ENCODE data around the gene OR14C36.

Gene OR14C36

DNA sequence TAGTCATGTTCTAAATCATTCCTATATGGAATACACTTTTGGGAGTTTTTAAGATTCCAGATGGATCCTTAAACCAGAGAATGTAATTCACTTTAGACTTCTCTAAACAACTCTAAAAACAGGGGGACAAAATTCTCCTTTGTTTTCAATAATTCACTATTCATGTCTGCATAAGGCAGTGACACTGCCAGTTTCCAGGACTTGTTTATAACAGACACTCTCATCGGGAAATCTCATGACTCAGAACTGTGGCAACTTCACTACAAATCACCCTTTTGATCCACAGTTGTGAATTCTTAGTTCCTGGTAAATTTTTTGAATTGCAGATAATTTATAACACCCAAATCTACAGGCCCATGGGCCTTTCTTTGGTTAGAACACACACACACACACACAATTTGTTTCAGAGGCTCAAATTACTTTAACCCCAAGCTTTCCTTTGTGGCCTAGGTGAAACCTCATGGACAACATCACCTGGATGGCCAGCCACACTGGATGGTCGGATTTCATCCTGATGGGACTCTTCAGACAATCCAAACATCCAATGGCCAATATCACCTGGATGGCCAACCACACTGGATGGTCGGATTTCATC, 12.6 kb downstream of the OR14C36 start, which contains the start of gene OR2T4:
OR2T4 (plus strand) TSS at position 545 of the 595 bp plus-strand sequence; CDS start at position 545, 0 bp downstream.
- Histone ChIP-seq H3K36me3 (ENCODE audit: insufficient read depth) (no peaks in the 10 kb centered on the region), H3K4me1 (ENCODE audit: low read depth, poor library complexity, severe bottlenecking) (no peaks in the 10 kb centered on the region), H3K79me2 (ENCODE audit: insufficient read depth, low read depth) (no peaks in the 10 kb centered on the region), H2AFZ (ENCODE audit: low read depth) (no peak within 1 kb of the TSS), H3K9ac (no peak within 1 kb of the TSS), H3K27me3 (ENCODE audit: insufficient read depth, low read depth) (no peaks in the 10 kb centered on the region), H3K27ac (no peak within 1 kb of the TSS), H4K20me1 (ENCODE audit: insufficient read depth) (no peaks in the 10 kb centered on the region), H3K4me3 (IDR thresholded peaks at IDR 0.05; ENCODE audit: insufficient read depth, low read depth, low read length) (no peak within 1 kb of the TSS), H3K4me2 (no peak within 1 kb of the TSS)
- no peak for TF ChIP-seq CTCF (conservative IDR thresholded peaks at IDR 0.05; ENCODE audit: low read depth, low read length)

DNA sequence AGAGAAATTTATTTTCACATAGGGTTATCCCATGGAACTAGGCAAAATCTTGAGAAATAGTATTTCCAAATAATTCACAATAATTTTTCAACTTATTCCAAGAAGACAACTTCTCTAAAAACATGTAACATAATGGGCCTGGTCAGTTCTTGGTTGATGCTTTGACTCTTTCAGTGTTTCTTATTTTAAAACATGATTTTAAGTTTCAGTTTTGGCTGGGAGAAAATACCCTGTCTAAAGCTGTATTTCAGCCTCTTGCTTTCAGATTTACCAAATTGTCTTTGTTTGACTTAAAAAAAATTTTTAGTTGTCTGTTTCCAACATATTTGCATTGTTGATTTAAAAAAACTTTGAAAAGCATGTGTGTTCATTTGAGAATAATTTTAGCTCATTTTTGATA, 18.0 kb downstream of the OR14C36 start:
- no peaks in the 10 kb centered on the region for H3K4me1 ChIP-seq (ENCODE audit: low read depth, poor library complexity, severe bottlenecking)
- H3K27me3 ChIP-seq (ENCODE audit: insufficient read depth, low read depth): no peaks in the 10 kb centered on the region
- H3K79me2 ChIP-seq (ENCODE audit: insufficient read depth, low read depth): no peaks in the 10 kb centered on the region
- TF ChIP-seq CTCF (conservative IDR thresholded peaks at IDR 0.05; ENCODE audit: low read depth, low read length): no peak
- H3K9ac ChIP-seq: no peak overlapping the region
- H4K20me1 ChIP-seq (ENCODE audit: insufficient read depth): no peaks in the 10 kb centered on the region
- no peak overlapping the region for H3K27ac ChIP-seq
- H3K4me2 ChIP-seq: no peak overlapping the region
- H2AFZ ChIP-seq (ENCODE audit: low read depth): no peak overlapping the region
- H3K36me3 ChIP-seq (ENCODE audit: insufficient read depth): no peaks in the 10 kb centered on the region
- no peak overlapping the region for H3K4me3 ChIP-seq (IDR thresholded peaks at IDR 0.05; ENCODE audit: insufficient read depth, low read depth, low read length)

GRCh38 chr1:248372394-248372793, 23.8 kb downstream of the OR14C36 start:
- Histone ChIP-seq H3K4me2 (no peak overlapping the region), H3K27ac (no peak overlapping the region), H3K4me1 (ENCODE audit: low read depth, poor library complexity, severe bottlenecking) (no peaks in the 10 kb centered on the region), H3K27me3 (ENCODE audit: insufficient read depth, low read depth) (no peaks in the 10 kb centered on the region), H3K4me3 (IDR thresholded peaks at IDR 0.05; ENCODE audit: insufficient read depth, low read depth, low read length) (no peak overlapping the region), H2AFZ (ENCODE audit: low read depth) (no peak overlapping the region), H3K36me3 (ENCODE audit: insufficient read depth) (no peaks in the 10 kb centered on the region), H3K79me2 (ENCODE audit: insufficient read depth, low read depth) (no peaks in the 10 kb centered on the region), H4K20me1 (ENCODE audit: insufficient read depth) (no peaks in the 10 kb centered on the region), H3K9ac (no peak overlapping the region)
- no peak for TF ChIP-seq CTCF (conservative IDR thresholded peaks at IDR 0.05; ENCODE audit: low read depth, low read length)

GRCh38 chr1:248373761-248374160, 25.2 kb downstream of the OR14C36 start:
- Histone ChIP-seq H3K27ac (no peak overlapping the region), H3K4me1 (ENCODE audit: low read depth, poor library complexity, severe bottlenecking) (no peaks in the 10 kb centered on the region), H3K79me2 (ENCODE audit: insufficient read depth, low read depth) (no peaks in the 10 kb centered on the region), H3K36me3 (ENCODE audit: insufficient read depth) (no peaks in the 10 kb centered on the region), H2AFZ (ENCODE audit: low read depth) (no peak overlapping the region), H3K27me3 (ENCODE audit: insufficient read depth, low read depth) (no peaks in the 10 kb centered on the region), H4K20me1 (ENCODE audit: insufficient read depth) (no peaks in the 10 kb centered on the region), H3K4me3 (IDR thresholded peaks at IDR 0.05; ENCODE audit: insufficient read depth, low read depth, low read length) (no peak overlapping the region), H3K4me2 (no peak overlapping the region), H3K9ac (no peak overlapping the region)
- TF ChIP-seq CTCF (conservative IDR thresholded peaks at IDR 0.05; ENCODE audit: low read depth, low read length): no peak
